SK-N-SH treated with all-trans-retinoic acid at 6 μM for 48 hours (cell line): Measurements from ENCODE around the gene DLX1.
"Not testable (repeated sequence)": the region's sequence is repeated elsewhere in the genome, so short reads cannot be mapped to it uniquely, and the experiment has no call there.

Experiments used
- RARB ChIP-seq: fragments of 250-450 bp; sonication (Bioruptor Pico); IDR thresholded peaks from 2 replicates; pipeline ENCODE4 v1.8.0; 2021; ENCODE audit warnings: mild to moderate bottlenecking, moderate library complexity
- TOX ChIP-seq: fragments of 250-450 bp; sonication (Bioruptor Pico); IDR thresholded peaks from 2 replicates; pipeline ENCODE4 v1.8.0; 2021; ENCODE audit warnings: mild to moderate bottlenecking, moderate library complexity, borderline replicate concordance
- ZC3H10 ChIP-seq: fragments of 250-450 bp; sonication (Bioruptor Pico); IDR thresholded peaks from 2 replicates; pipeline ENCODE4 v1.5.1; 2021; ENCODE audit warnings: mild to moderate bottlenecking, moderate library complexity
- ZFP3 ChIP-seq: fragments of 250-450 bp; sonication (Bioruptor Pico); IDR thresholded peaks from 2 replicates; pipeline ENCODE4 v1.5.0; 2020; ENCODE audit warnings: mild to moderate bottlenecking, moderate library complexity
- ZNF565 ChIP-seq: fragments of 450-650 bp; formaldehyde crosslinking; conservative IDR thresholded peaks from 2 replicates; pipeline ENCODE4 v1.5.0; 2020; ENCODE audit warnings: low read depth, mild to moderate bottlenecking, moderate library complexity

DNA sequence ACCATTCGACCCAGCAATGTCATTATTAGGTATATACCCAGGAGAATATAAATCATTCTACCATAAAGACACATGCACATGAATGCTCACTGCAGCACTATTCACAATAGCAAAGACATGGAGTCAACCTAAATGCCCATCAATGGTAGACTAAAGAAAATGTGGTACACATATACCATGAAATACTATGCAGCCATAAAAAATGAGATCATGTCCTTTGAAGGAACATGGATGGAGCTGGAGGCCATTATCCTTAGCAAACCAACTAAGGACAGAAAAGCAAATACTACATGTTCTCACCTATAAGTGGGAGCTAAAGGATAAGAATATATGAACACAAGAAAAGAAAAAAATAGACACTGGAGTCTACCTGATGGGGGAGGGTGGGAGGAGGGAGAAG lies 53.4 kb downstream of the DLX1 start:
- not testable (repeated sequence) for TF ChIP-seq RARB, ZNF565, TOX, ZC3H10, ZFP3 (CRISPR knock-in tag)
